ENCODE results near the gene FAAH.

DNA sequence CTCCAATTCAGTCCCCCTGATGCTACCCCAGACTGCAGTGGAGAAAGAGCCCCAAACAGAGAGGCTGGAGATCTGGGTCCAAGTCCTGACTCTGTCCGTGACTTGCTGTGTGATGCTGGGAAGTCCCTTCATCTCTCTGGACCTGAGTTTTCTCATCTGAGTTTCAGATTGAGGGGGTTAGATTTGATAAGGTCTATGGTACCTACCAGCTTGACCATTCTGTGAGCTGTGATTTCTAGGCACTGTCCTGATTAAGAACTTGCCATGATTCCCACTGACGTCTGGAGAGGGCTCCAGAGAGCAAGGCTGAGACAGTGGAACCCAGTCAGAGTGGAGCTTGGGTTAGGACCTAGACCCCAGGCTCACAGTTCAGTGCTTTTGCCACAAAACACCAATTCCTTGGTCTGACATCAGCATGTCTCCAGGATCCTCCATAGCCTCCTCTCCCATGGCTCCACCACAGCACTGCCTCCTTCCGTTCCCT is 51.7 kb downstream of the FAAH start:
- TF ChIP-seq CTCF (conservative IDR thresholded peaks at IDR 0.05; ENCODE audit: low read length): 0 out of 2 replicates have a peak, but pooled peaks have one; percentile 22
- TF ChIP-seq EZH2phosphoT487 (IDR thresholded peaks at IDR 0.05; ENCODE audit: borderline replicate concordance, low read depth, low read length): no peak

All from OCI-LY7 (cell line).